K562 (cell line): ENCODE results near the gene PLAAT4. TPM values are rescaled to one million over a fixed set of nuclear protein-coding genes. Genes with fewer than 3 reads are reported as not detected.
A peak's percentile ranks its signal among the peaks of the same experiment; 100 is the strongest.

Source experiments
- ARHGAP35 ChIP-seq: fragments of 450-650 bp; IDR thresholded peaks from 2 replicates; pipeline ENCODE4 v1.6.1; 2018; ENCODE audit not compliant: partially characterized antibody
- CLOCK ChIP-seq: fragments of 250-450 bp; sonication (Bioruptor Pico); IDR thresholded peaks from 2 replicates; pipeline ENCODE4 v1.4.0; 2020; ENCODE audit warnings: mild to moderate bottlenecking, moderate library complexity, borderline replicate concordance
- GATAD2B ChIP-seq: fragments of 450-650 bp; IDR thresholded peaks from 2 replicates; pipeline ENCODE4 v1.6.1; 2017; ENCODE audit warnings: mild to moderate bottlenecking, borderline replicate concordance
- HMG20A ChIP-seq: fragments of 450-650 bp; formaldehyde crosslinking; conservative IDR thresholded peaks from 2 replicates; pipeline ENCODE4 v1.4.0; 2020; ENCODE audit warnings: mild to moderate bottlenecking, mixed read lengths
- KLF10 ChIP-seq: fragments of 250-450 bp; sonication (Bioruptor Pico); IDR thresholded peaks from 2 replicates; pipeline ENCODE4 v1.6.1; 2021; ENCODE audit warnings: matching md5 sums
- LARP7 ChIP-seq: fragments of 450-650 bp; IDR thresholded peaks from 2 replicates; pipeline ENCODE4 v1.6.1; 2016
- MEF2A ChIP-seq: IDR thresholded peaks from 2 replicates; pipeline ENCODE4 v1.6.1; 2011; ENCODE audit warnings: low read depth, mild to moderate bottlenecking, low read length, moderate library complexity; ENCODE audit not compliant: control insufficient read depth
- MXD1 ChIP-seq: fragments of 250-450 bp; sonication (Bioruptor Pico); IDR thresholded peaks from 2 replicates; pipeline ENCODE4 v1.8.0; 2021; ENCODE audit warnings: borderline replicate concordance, mild to moderate bottlenecking, moderate library complexity; ENCODE audit not compliant: poor library complexity, severe bottlenecking
- NR2C1 ChIP-seq, 2 experiments: fragments of 450-650 bp; IDR thresholded peaks; 2 replicates each; pipeline ENCODE4 v1.6.1; 2017; ENCODE audit warnings: mild to moderate bottlenecking in 2 of 2, antibody characterized with exemption in 1 of 2, inconsistent platforms in 1 of 2, missing compliant biosample characterization in 1 of 2, missing genetic modification characterization in 1 of 2
- SMARCB1 ChIP-seq: IDR thresholded peaks from 2 replicates; pipeline ENCODE4 v1.6.1; 2011; ENCODE audit warnings: improper control_type of control experiment, low read depth; ENCODE audit not compliant: insufficient read length
- SOX6 ChIP-seq: fragments of 450-650 bp; IDR thresholded peaks from 2 replicates; pipeline ENCODE4 v1.6.1; 2014; ENCODE audit warnings: mild to moderate bottlenecking
- SRSF3 ChIP-seq: fragments of 200-400 bp; formaldehyde crosslinking; IDR thresholded peaks from 2 replicates; pipeline ENCODE4 v1.6.1; 2016; ENCODE audit warnings: mild to moderate bottlenecking, low read length, moderate library complexity; ENCODE audit not compliant: insufficient read depth
- XRCC3 ChIP-seq: fragments of 450-650 bp; IDR thresholded peaks from 2 replicates; pipeline ENCODE4 v1.6.1; 2017; ENCODE audit warnings: mild to moderate bottlenecking, moderate library complexity
- ZBED1 ChIP-seq: IDR thresholded peaks from 2 replicates; pipeline ENCODE4 v1.6.1; 2014
- ZNF143 ChIP-seq: sonication (generic); formaldehyde crosslinking; IDR thresholded peaks from 2 replicates; pipeline ENCODE4 v1.9.0; 2022; ENCODE audit warnings: mild to moderate bottlenecking, missing genetic modification reagents
- ZNF253 ChIP-seq: fragments of 250-450 bp; sonication (Bioruptor Pico); conservative IDR thresholded peaks from 2 replicates; pipeline ENCODE4 v1.6.1; 2021; ENCODE audit warnings: mild to moderate bottlenecking
- ZNF398 ChIP-seq: fragments of 250-450 bp; sonication (Bioruptor Pico); IDR thresholded peaks from 2 replicates; pipeline ENCODE4 v1.8.0; 2021; ENCODE audit warnings: moderate library complexity, mild to moderate bottlenecking, inconsistent platforms
- ZNF512 ChIP-seq: IDR thresholded peaks from 2 replicates; pipeline ENCODE4 v1.6.1; 2016; ENCODE audit warnings: missing genetic modification characterization, missing compliant biosample characterization
- ZNF583 ChIP-seq: fragments of 250-450 bp; sonication (Bioruptor Pico); IDR thresholded peaks from 2 replicates; pipeline ENCODE4 v1.4.0; 2020
- ZNF717 ChIP-seq: fragments of 250-450 bp; sonication (Bioruptor Pico); IDR thresholded peaks from 2 replicates; pipeline ENCODE4 v1.5.0; 2021
- polyA plus RNA-seq, 8 experiments: library from polyadenylated mRNA; depleted of rRNA in 4 of 8; stranded (reverse) in 5 of 8; unstranded in 3 of 8; fragments of >200 nt; fragmentation: Nextera tagmentation in 2 of 8; fragmentation: Illumina TruSeq in 1 of 8; extraction: Ambion mirVana in 2 of 8; extraction: Trizol in 1 of 8; gene quantifications; 2 replicates each; pipeline versions ENCODE4 v1.2.1 to v1.2.3, GENCODE V29; 2011 to 2014; ENCODE audit warnings: inconsistent platforms in 1 of 8, missing spikeins in 1 of 8
- total RNA-seq, 7 experiments: library from RNA; depleted of rRNA in 6 of 7; stranded (reverse); fragments of >200 nt in 6 of 7; fragmentation: Illumina TruSeq in 2 of 7; extraction: Trizol in 2 of 7; gene quantifications; 2 replicates each; pipeline versions ENCODE4 v1.2.1 to v1.2.3, GENCODE V29; 2011 to 2021; ENCODE audit warnings: low replicate concordance in 1 of 7

PLAAT4 gene
- total and polyA plus RNA-seq, 9 of the 15 experiments (the other 6 are each of a cell fraction or from before 2014, with no cell fraction given): 0.54 to 3.0 (median 1.3) TPM; not detected in 1

- no peak for TF ChIP-seq CLOCK
- TF ChIP-seq ZBED1: no peak
- TF ChIP-seq SRSF3: no peak
- peak; percentile 35; the same call in 1 of the 2 replicates for TF ChIP-seq NR2C1 (IDR thresholded peaks at IDR 0.05)
- TF ChIP-seq NR2C1 (tag; IDR thresholded peaks at IDR 0.05): peak; percentile 41; the same call in 1 of the 2 replicates
- no peak for TF ChIP-seq ZNF143 (CRISPR knock-in tag)
- TF ChIP-seq SOX6: no peak
- no peak for TF ChIP-seq ARHGAP35
- TF ChIP-seq MEF2A: no peak
- TF ChIP-seq LARP7: no peak
- TF ChIP-seq MXD1 (CRISPR knock-in tag): no peak
- TF ChIP-seq HMG20A (CRISPR knock-in tag): no peak
- TF ChIP-seq ZNF512 (tag): no peak
- no peak for TF ChIP-seq XRCC3
- TF ChIP-seq ZNF398 (CRISPR knock-in tag): no peak
- TF ChIP-seq GATAD2B: no peak
- no peak for TF ChIP-seq ZNF717
- no peak for TF ChIP-seq ZNF583 (CRISPR knock-in tag)
- no peak for TF ChIP-seq ZNF253 (CRISPR knock-in tag)
- no peak for TF ChIP-seq SMARCB1
- no peak for TF ChIP-seq KLF10 (CRISPR knock-in tag)
Measured at GRCh38 chr11:63518548-63518947, 18.1 kb upstream of the PLAAT4 start (continued).
